ENCODE measurements around the gene ITGAE. TPM values are rescaled to one million over a fixed set of nuclear protein-coding genes. Genes with fewer than 3 reads are reported as not detected.

The ITGAE gene
- total RNA-seq, 1 experiment from 2014 or later: 20.9 TPM

DNA sequence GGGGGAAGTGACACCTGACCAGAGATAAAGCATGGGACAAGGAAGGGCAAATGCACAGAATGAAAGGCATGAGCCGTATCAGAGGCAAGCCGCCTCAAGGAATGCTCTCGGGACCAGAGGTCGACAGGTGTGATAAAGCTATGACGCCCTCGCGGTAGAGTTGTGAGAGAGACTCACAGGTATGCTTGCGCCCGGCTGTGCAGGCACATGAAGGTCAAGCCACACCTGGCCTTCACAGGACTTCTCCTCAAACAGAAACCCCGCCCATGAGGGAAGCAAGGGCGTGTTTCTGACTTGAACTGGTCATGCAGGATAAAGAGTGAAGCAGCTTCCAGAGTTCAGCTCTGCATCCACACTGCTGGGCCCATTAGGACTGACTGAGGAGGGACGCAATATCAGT is 37.2 kb upstream of the ITGAE start:
- Histone ChIP-seq H3K4me3 (ENCODE audit: low read depth in 2 of 2, low read length in 2 of 2) (no peak overlapping the region), H3K27me3 (ENCODE audit: control insufficient read depth, insufficient read depth, low read length) (no peaks in the 10 kb centered on the region), H3K36me3 (ENCODE audit: control insufficient read depth, insufficient read depth, low read length) (peaks cover 15% of the 10 kb centered on the region), H3K9me3 (ENCODE audit: control insufficient read depth, insufficient read depth, low read depth, low read length) (no peaks in the 10 kb centered on the region), H3K4me1 (ENCODE audit: control insufficient read depth, insufficient read depth, low read length) (no peaks in the 10 kb centered on the region), H3K27ac (ENCODE audit: low read length) (no peak overlapping the region)
- DNase-seq (ENCODE audit: low read depth, low spot score) (no peak), ATAC-seq (no peak)
- intact Hi-C loops (cut with micrococcal nuclease; ENCODE audit: unreplicated experiment): no loop called here
- BruUV-seq (replicated peaks): no TSS peak
- POLR2A ChIA-PET: interaction anchor here (0.6 kb wide), 1 partner anchor 122 kb away, joined by 3 read pairs; no protein-coding TSS in a partner anchor
- TF ChIP-seq POLR2AphosphoS5 (IDR thresholded peaks at IDR 0.05; ENCODE audit: low read depth, low read length) (no peak), TCF7L2 (IDR thresholded peaks at IDR 0.05; ENCODE audit: low read depth, low read length) (no peak), SIN3A (IDR thresholded peaks at IDR 0.05; ENCODE audit: borderline replicate concordance, insufficient read depth, low read depth, low read length) (no peak)
- TF ChIP-seq, protein P1, sequence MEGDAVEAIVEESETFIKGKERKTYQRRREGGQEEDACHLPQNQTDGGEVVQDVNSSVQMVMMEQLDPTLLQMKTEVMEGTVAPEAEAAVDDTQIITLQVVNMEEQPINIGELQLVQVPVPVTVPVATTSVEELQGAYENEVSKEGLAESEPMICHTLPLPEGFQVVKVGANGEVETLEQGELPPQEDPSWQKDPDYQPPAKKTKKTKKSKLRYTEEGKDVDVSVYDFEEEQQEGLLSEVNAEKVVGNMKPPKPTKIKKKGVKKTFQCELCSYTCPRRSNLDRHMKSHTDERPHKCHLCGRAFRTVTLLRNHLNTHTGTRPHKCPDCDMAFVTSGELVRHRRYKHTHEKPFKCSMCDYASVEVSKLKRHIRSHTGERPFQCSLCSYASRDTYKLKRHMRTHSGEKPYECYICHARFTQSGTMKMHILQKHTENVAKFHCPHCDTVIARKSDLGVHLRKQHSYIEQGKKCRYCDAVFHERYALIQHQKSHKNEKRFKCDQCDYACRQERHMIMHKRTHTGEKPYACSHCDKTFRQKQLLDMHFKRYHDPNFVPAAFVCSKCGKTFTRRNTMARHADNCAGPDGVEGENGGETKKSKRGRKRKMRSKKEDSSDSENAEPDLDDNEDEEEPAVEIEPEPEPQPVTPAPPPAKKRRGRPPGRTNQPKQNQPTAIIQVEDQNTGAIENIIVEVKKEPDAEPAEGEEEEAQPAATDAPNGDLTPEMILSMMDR (IDR thresholded peaks at IDR 0.05): no peak
- TF ChIP-seq, protein P2, sequence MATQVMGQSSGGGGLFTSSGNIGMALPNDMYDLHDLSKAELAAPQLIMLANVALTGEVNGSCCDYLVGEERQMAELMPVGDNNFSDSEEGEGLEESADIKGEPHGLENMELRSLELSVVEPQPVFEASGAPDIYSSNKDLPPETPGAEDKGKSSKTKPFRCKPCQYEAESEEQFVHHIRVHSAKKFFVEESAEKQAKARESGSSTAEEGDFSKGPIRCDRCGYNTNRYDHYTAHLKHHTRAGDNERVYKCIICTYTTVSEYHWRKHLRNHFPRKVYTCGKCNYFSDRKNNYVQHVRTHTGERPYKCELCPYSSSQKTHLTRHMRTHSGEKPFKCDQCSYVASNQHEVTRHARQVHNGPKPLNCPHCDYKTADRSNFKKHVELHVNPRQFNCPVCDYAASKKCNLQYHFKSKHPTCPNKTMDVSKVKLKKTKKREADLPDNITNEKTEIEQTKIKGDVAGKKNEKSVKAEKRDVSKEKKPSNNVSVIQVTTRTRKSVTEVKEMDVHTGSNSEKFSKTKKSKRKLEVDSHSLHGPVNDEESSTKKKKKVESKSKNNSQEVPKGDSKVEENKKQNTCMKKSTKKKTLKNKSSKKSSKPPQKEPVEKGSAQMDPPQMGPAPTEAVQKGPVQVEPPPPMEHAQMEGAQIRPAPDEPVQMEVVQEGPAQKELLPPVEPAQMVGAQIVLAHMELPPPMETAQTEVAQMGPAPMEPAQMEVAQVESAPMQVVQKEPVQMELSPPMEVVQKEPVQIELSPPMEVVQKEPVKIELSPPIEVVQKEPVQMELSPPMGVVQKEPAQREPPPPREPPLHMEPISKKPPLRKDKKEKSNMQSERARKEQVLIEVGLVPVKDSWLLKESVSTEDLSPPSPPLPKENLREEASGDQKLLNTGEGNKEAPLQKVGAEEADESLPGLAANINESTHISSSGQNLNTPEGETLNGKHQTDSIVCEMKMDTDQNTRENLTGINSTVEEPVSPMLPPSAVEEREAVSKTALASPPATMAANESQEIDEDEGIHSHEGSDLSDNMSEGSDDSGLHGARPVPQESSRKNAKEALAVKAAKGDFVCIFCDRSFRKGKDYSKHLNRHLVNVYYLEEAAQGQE (IDR thresholded peaks at IDR 0.05; ENCODE audit: insufficient read depth in 1 of 2, low read depth in 2 of 2, low read length in 1 of 2): no peak
- CTCF ChIA-PET: no interaction called here
- in situ Hi-C loops (cut with HindIII; ENCODE audit: low pct_unique_long_range_greater_than_20kb, low sequenced_read_pairs): no loop called here

DNA sequence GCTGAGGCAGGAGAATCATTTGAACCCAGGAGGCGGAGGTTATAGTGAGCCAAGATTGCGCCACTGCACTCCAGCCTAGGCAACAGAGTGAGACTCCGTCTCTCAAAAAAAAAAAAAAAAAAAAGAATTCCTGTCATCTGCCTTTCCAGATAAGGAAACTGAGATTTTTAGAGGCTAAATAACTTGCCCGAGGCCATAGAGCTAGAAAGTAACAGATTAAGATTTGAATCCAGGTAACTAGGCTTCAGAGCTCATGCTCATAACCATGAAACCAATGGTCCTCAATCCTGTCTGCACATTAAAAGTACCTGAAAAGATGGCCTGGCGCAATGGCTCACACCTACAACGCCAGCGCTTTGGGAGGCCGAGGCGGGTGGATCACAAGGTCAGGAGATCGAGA is 35.6 kb upstream of the ITGAE start:
- H3K9me3 ChIP-seq (ENCODE audit: control insufficient read depth, insufficient read depth, low read depth, low read length): no peaks in the 10 kb centered on the region
- ATAC-seq: no peak
- no TSS peak for BruUV-seq (replicated peaks)
- no peak overlapping the region for H3K27ac ChIP-seq (ENCODE audit: low read length)
- CTCF ChIA-PET: no interaction called here
- peaks cover 15% of the 10 kb centered on the region for H3K36me3 ChIP-seq (ENCODE audit: control insufficient read depth, insufficient read depth, low read length)
- in situ Hi-C loops (cut with HindIII; ENCODE audit: low pct_unique_long_range_greater_than_20kb, low sequenced_read_pairs) (no loop called here), intact Hi-C loops (cut with micrococcal nuclease; ENCODE audit: unreplicated experiment) (no loop called here)
- POLR2A ChIA-PET: interaction anchor here (0.7 kb wide), 1 partner anchor 72 kb away, joined by 8 read pairs; no protein-coding TSS in a partner anchor
- no peak for TF ChIP-seq SIN3A (IDR thresholded peaks at IDR 0.05; ENCODE audit: borderline replicate concordance, insufficient read depth, low read depth, low read length)
- H3K27me3 ChIP-seq (ENCODE audit: control insufficient read depth, insufficient read depth, low read length): no peaks in the 10 kb centered on the region
- no peaks in the 10 kb centered on the region for H3K4me1 ChIP-seq (ENCODE audit: control insufficient read depth, insufficient read depth, low read length)
- no peak overlapping the region for H3K4me3 ChIP-seq (ENCODE audit: low read depth in 2 of 2, low read length in 2 of 2)
- DNase-seq (ENCODE audit: low read depth, low spot score): no peak

DNA sequence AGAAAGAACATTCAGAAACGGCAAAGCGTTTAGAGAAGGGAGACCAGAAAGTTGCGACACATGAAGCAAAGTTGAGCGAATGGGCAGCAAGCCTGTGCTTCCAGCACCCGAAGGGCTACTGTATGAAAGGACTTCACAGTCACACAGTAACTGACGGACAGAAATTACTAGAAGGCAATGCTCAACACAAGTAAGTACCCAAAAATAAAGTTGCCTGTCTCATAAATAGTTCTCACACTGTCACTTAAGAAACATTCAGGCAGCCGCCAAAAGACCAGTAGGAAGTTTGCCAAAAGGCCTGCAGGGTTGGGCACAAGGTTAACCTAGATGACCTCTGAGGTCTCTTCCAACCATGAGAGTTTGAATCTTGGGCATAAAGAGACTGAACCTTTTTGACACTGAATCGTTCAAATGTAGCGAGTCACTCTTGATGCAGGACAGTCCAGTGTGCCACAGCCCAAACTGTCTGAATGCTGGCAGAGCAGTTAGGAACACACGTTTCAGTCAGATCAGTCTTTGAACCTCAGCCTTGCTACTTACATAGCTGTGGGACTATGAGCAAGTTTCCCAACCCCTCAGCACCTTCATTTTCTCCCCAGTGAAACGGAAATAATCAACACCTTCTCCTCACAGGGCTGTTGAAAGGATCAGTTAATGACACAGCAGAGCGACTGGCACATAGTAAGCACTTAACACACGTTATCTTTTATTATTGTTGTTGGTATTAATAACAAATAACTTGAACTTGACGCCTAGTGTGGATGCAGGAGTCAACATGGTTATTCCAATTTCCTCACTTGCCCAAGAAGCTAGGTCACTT is 34.6 kb upstream of the ITGAE start:
- H3K9me3 ChIP-seq (ENCODE audit: control insufficient read depth, insufficient read depth, low read depth, low read length): no peaks in the 10 kb centered on the region
- BruUV-seq (replicated peaks): no TSS peak
- TF ChIP-seq, protein P2 (IDR thresholded peaks at IDR 0.05; ENCODE audit: insufficient read depth in 1 of 2, low read depth in 2 of 2, low read length in 1 of 2): no peak
- TF ChIP-seq POLR2AphosphoS5 (IDR thresholded peaks at IDR 0.05; ENCODE audit: low read depth, low read length) (no peak), TCF7L2 (IDR thresholded peaks at IDR 0.05; ENCODE audit: low read depth, low read length) (no peak), SIN3A (IDR thresholded peaks at IDR 0.05; ENCODE audit: borderline replicate concordance, insufficient read depth, low read depth, low read length) (no peak)
- TF ChIP-seq, protein P1 (IDR thresholded peaks at IDR 0.05): no peak
- CTCF ChIA-PET: no interaction called here
- H3K27me3 ChIP-seq (ENCODE audit: control insufficient read depth, insufficient read depth, low read length): no peaks in the 10 kb centered on the region
- POLR2A ChIA-PET: no interaction called here
- no peak for DNase-seq (ENCODE audit: low read depth, low spot score)
- intact Hi-C loops (cut with micrococcal nuclease; ENCODE audit: unreplicated experiment): no loop called here
- no peak overlapping the region for H3K4me3 ChIP-seq (ENCODE audit: low read depth in 2 of 2, low read length in 2 of 2)
- peaks cover 14% of the 10 kb centered on the region for H3K36me3 ChIP-seq (ENCODE audit: control insufficient read depth, insufficient read depth, low read length)
- no peak overlapping the region for H3K27ac ChIP-seq (ENCODE audit: low read length)
- H3K4me1 ChIP-seq (ENCODE audit: control insufficient read depth, insufficient read depth, low read length): no peaks in the 10 kb centered on the region
- ATAC-seq: no peak
- in situ Hi-C loops (cut with HindIII; ENCODE audit: low pct_unique_long_range_greater_than_20kb, low sequenced_read_pairs): no loop called here

Data from Panc1 (cell line).